ENCODE results near the gene TRIO. TPM values are rescaled to one million over a fixed set of nuclear protein-coding genes. Genes with fewer than 3 reads are reported as not detected.

Gene TRIO
- total RNA-seq, 4 donors from 2014 or later: 67.4 to 103 (median 94.7) TPM

DNA sequence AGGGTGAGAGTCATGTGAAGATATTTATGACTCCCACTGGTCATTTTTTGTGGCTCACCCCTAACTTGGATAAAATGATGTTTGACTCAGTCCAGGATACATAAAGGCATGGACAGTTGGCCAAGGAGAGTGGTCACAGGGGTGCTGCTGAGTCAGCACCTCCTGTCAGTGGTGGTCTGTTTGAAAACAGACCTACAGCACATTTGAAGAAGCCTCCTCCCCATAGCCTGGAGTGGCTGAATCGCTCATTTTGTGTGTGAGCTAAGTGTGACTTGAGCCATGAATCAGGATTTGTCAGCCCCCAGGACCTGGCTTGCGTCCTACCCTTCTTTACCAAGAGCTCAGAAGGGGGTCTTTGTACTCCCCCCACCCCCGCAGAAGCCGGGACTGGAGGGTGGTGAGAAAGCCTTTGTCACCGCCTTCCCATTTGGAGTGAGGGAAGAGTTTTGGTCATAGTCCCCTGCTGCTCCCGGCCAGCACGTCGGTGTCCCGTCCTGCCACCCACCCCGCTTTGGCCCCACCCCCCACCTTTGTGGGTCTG is 35.6 kb downstream of the TRIO start:
- WGBS, 2 donors: 62 to 72% methylated on average over 9 of the region's 10 CpGs
- Histone ChIP-seq H3K4me3 (replicated peaks in 1 of 3) (no peak overlapping the region), H3K36me3 (no peaks in the 10 kb centered on the region), H3K27ac (no peak overlapping the region), H3K9me3 (no peaks in the 10 kb centered on the region), H3K27me3 (no peaks in the 10 kb centered on the region), H3K4me1 (peaks cover 7 to 24% of the 10 kb centered on the region in 2 donors)
- DNase-seq: no peak
- intact Hi-C loops (cut with DNase I): no loop called here
- no peak for TF ChIP-seq POLR2A (IDR thresholded peaks at IDR 0.05)
- TF ChIP-seq, protein P1, sequence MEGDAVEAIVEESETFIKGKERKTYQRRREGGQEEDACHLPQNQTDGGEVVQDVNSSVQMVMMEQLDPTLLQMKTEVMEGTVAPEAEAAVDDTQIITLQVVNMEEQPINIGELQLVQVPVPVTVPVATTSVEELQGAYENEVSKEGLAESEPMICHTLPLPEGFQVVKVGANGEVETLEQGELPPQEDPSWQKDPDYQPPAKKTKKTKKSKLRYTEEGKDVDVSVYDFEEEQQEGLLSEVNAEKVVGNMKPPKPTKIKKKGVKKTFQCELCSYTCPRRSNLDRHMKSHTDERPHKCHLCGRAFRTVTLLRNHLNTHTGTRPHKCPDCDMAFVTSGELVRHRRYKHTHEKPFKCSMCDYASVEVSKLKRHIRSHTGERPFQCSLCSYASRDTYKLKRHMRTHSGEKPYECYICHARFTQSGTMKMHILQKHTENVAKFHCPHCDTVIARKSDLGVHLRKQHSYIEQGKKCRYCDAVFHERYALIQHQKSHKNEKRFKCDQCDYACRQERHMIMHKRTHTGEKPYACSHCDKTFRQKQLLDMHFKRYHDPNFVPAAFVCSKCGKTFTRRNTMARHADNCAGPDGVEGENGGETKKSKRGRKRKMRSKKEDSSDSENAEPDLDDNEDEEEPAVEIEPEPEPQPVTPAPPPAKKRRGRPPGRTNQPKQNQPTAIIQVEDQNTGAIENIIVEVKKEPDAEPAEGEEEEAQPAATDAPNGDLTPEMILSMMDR (IDR thresholded peaks at IDR 0.05): no peak

DNA sequence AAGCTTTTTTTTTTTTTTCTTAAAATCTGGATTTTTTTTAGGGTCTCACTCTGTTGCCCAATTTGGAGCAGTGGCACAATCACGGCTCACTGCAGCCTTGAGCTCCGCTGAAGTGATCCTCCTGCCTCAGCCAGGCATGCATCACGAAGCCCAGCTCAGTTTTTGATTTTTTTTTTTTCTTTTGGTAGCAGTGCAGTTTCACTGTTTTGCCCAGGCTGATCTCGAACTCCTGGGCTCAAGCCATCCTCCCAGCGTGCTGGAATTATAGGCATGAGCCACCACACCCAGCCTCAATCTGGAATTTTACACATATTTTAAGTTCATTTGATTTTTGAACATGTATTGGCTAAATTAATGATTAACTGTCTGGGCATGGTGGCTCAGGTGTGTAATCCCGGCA is 36.3 kb downstream of the TRIO start:
- no peaks in the 10 kb centered on the region for H3K36me3 ChIP-seq
- 42 to 51% methylated on average over 6 of the region's 6 CpGs for whole genome bisulfite sequencing, 2 donors
- no peaks in the 10 kb centered on the region for H3K27me3 ChIP-seq
- no peak overlapping the region for H3K4me3 ChIP-seq (replicated peaks in 1 of 3)
- no peak overlapping the region for H3K27ac ChIP-seq
- intact Hi-C loops (cut with DNase I): no loop called here
- peaks cover 11 to 24% of the 10 kb centered on the region in 2 donors for H3K4me1 ChIP-seq
- TF ChIP-seq, protein P1 (IDR thresholded peaks at IDR 0.05): no peak
- no peak for TF ChIP-seq POLR2A (IDR thresholded peaks at IDR 0.05)
- no peaks in the 10 kb centered on the region for H3K9me3 ChIP-seq
- DNase-seq: peak; percentile 60 to 65

DNA sequence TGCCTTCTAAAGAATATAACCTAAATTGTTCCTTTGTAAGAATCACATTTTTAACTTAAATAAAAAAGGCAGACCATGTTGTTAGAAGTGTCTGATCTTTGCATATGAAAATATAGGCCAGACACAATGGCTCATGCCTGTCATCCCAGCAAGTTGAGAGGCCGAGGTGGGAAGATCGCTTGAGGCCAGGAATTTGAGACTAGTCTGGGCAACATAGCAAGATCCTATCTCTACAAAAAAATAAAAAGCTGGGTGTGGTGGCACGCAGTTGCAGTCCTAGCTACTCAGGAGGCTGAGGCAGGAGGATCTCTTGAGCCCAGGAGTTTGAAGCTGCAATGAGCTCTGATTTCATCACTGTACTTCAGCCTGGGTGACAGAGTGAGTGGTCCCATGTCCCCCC is 37.3 kb downstream of the TRIO start:
- Histone ChIP-seq H3K27me3 (no peaks in the 10 kb centered on the region), H3K4me1 (peaks cover 21 to 33% of the 10 kb centered on the region in 2 donors), H3K9me3 (no peaks in the 10 kb centered on the region), H3K27ac (no peak overlapping the region), H3K36me3 (no peaks in the 10 kb centered on the region), H3K4me3 (replicated peaks in 1 of 3) (no peak overlapping the region)
- DNase-seq: no peak
- no peak for TF ChIP-seq POLR2A (IDR thresholded peaks at IDR 0.05)
- TF ChIP-seq, protein P1 (IDR thresholded peaks at IDR 0.05): no peak
- whole genome bisulfite sequencing, 2 donors: 94 to 98% methylated on average over 3 of the region's 3 CpGs
- intact Hi-C loops (cut with DNase I): no loop called here

DNA sequence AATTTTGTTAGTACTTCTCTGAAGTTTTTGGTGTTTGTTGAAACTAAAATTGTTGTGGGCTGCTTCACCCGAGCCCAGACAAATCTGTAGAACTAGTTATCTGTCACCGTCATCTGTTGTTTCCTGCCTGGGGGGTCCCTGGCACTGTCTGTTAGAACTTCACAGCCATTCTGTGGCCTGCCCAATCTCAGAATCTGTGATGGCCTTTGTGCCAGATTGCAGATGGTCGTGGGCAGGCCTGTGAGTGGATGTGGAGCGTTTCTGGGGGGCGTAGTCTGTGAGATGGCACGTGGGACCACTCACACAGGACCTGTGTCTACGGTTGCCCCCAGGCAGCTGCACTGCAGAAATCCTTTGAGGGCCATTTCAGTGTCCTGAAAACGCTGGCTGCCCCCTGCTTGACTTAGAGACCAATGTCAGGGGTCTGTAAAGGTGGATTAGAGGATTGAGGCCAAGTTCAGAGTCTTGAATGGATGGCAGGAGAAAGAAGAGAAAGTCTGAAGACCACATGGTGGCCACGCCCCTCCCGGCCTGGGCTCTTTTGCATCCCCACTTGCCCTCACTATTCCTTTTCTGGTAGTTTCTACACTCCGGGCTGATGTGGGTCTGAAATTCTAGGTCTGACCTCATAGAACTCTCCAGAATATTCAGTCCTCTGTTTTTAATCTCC is 38.3 kb downstream of the TRIO start:
- TF ChIP-seq, protein P1 (IDR thresholded peaks at IDR 0.05): no peak
- no peak for DNase-seq
- no peaks in the 10 kb centered on the region for H3K27me3 ChIP-seq
- no peak overlapping the region for H3K27ac ChIP-seq
- H3K4me1 ChIP-seq: peaks cover 27 to 41% of the 10 kb centered on the region in 2 donors
- H3K9me3 ChIP-seq: no peaks in the 10 kb centered on the region
- H3K4me3 ChIP-seq (replicated peaks in 1 of 3): no peak overlapping the region
- intact Hi-C loops (cut with DNase I): no loop called here
- no peaks in the 10 kb centered on the region for H3K36me3 ChIP-seq
- 92 to 93% methylated on average over 11 of the region's 11 CpGs for WGBS, 2 donors

DNA sequence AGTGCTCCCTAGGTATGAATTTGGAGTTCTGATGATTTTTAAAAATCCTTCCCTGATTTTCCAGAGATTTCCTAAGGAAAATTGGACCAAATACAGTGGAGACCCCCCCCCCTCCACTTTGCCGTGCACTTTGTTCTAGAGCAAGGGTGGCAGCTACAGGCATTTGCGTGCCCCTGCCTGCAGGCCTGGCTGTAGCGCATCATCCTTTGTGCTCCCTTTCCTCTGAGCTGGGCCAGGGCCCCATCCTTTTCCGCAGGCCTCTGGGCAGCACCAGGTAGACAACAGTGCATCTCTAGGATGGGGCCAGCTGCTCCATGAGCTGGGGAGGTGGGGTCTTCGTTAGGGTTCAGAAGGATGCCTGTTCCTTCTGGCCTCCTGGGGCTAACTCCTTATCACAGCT is 39.6 kb downstream of the TRIO start:
- intact Hi-C loops (cut with DNase I): no loop called here
- no peak for DNase-seq
- WGBS, 2 donors: 90 to 96% methylated on average over 5 of the region's 5 CpGs
- TF ChIP-seq, protein P1 (IDR thresholded peaks at IDR 0.05): no peak
- TF ChIP-seq POLR2A (IDR thresholded peaks at IDR 0.05): no peak
- H3K27me3 ChIP-seq: no peaks in the 10 kb centered on the region
- no peaks in the 10 kb centered on the region for H3K36me3 ChIP-seq
- H3K4me3 ChIP-seq (replicated peaks in 1 of 3): no peak overlapping the region
- no peaks in the 10 kb centered on the region for H3K9me3 ChIP-seq
- no peak overlapping the region for H3K27ac ChIP-seq
- H3K4me1 ChIP-seq: peaks cover 32 to 54% of the 10 kb centered on the region in 2 donors
